ENCODE data around the gene HECW1.

- TF ChIP-seq HDGF (IDR thresholded peaks at IDR 0.05; ENCODE audit: borderline replicate concordance): no peak
- no peak for TF ChIP-seq SUZ12 (IDR thresholded peaks at IDR 0.05)
- TF ChIP-seq FOXM1 (IDR thresholded peaks at IDR 0.05; ENCODE audit: borderline replicate concordance): no peak
- TF ChIP-seq FOXA1 (IDR thresholded peaks at IDR 0.05): no peak
- TF ChIP-seq ELF4 (IDR thresholded peaks at IDR 0.05): no peak
- no peak for TF ChIP-seq BHLHE40 (IDR thresholded peaks at IDR 0.05; ENCODE audit: borderline replicate concordance)
- no peak for TF ChIP-seq FOXK2 (IDR thresholded peaks at IDR 0.05)
- TF ChIP-seq SP1 (IDR thresholded peaks at IDR 0.05): no peak
- no peak for TF ChIP-seq ARNT (IDR thresholded peaks at IDR 0.05)
- TF ChIP-seq TARDBP (IDR thresholded peaks at IDR 0.05): no peak
- TF ChIP-seq LEF1 (IDR thresholded peaks at IDR 0.05; ENCODE audit: borderline replicate concordance): no peak
- TF ChIP-seq ZNF384 (IDR thresholded peaks at IDR 0.05): no peak
- no peak for TF ChIP-seq PKNOX1 (IDR thresholded peaks at IDR 0.05)
Measured at GRCh38 chr7:43495572-43495971, 383.1 kb downstream of the HECW1 start.

Measured in HEK293T (cell line).